Measurements from ENCODE around the gene MSTO1. TPM values are rescaled to one million over a fixed set of nuclear protein-coding genes. Genes with fewer than 3 reads are reported as not detected.
"Not testable (repeated sequence)": the region's sequence is repeated elsewhere in the genome, so short reads cannot be mapped to it uniquely, and the experiment has no call there.

The MSTO1 gene
- 55.7 TPM for total RNA-seq (ENCODE audit: unreplicated experiment)
- long read RNA-seq, partial matches to known transcripts, result 0 of 10 reads
- long read RNA-seq, other reads (novel, unspliced or antisense), result 6 of 10 reads

- H3K4me3 Mint-ChIP-seq (ENCODE audit: unreplicated experiment), result peak within 1 kb of the TSS; percentile 97
- peak within 1 kb of the TSS; percentile 86 for H3K27ac Mint-ChIP-seq (ENCODE audit: unreplicated experiment)
- DNase-seq, result peak; percentile 92
- no peaks in the 10 kb centered on the region for H3K27me3 Mint-ChIP-seq (ENCODE audit: unreplicated experiment)
- no peaks in the 10 kb centered on the region for H3K36me3 Mint-ChIP-seq (ENCODE audit: unreplicated experiment)
- no peaks in the 10 kb centered on the region for H3K4me1 Mint-ChIP-seq (ENCODE audit: low read depth, unreplicated experiment)
- H3K9me3 Mint-ChIP-seq (ENCODE audit: unreplicated experiment), result peaks cover 2% of the 10 kb centered on the region
- TF ChIP-seq CTCF (IDR thresholded peaks at IDR 0.05; ENCODE audit: partially characterized antibody, unreplicated experiment), result no peak
Observed at GRCh38 chr1:155609515-155610256, at the start of gene MSTO1. TSS of gene MSTO1 (plus strand) at chr1:155610218. CDS start at chr1:155610249, 31 bp downstream.

- peak; percentile 77 for DNase-seq
- H3K36me3 Mint-ChIP-seq (ENCODE audit: unreplicated experiment); H3K27me3 Mint-ChIP-seq (ENCODE audit: unreplicated experiment); H3K9me3 Mint-ChIP-seq (ENCODE audit: unreplicated experiment): not testable (repeated sequence)
- peak overlapping the region; percentile 91 for H3K4me3 Mint-ChIP-seq (ENCODE audit: unreplicated experiment)
- H3K4me1 Mint-ChIP-seq (ENCODE audit: low read depth, unreplicated experiment), result peaks cover 15% of the 10 kb centered on the region
- H3K27ac Mint-ChIP-seq (ENCODE audit: unreplicated experiment), result peak overlapping the region; percentile 90
Observed at GRCh38 chr1:155561779-155562580, 48.0 kb upstream of the MSTO1 start.

- H3K27me3 Mint-ChIP-seq (ENCODE audit: unreplicated experiment), result peaks cover 4% of the 10 kb centered on the region
- peak within 1 kb of the TSS; percentile 93 for H3K27ac Mint-ChIP-seq (ENCODE audit: unreplicated experiment)
- H3K4me1 Mint-ChIP-seq (ENCODE audit: low read depth, unreplicated experiment), result peaks cover 13% of the 10 kb centered on the region
- peak; percentile 93 for DNase-seq
- H3K36me3 Mint-ChIP-seq (ENCODE audit: unreplicated experiment), result no peaks in the 10 kb centered on the region
- peak within 1 kb of the TSS; percentile 96 for H3K4me3 Mint-ChIP-seq (ENCODE audit: unreplicated experiment)
- peaks cover 9% of the 10 kb centered on the region for H3K9me3 Mint-ChIP-seq (ENCODE audit: unreplicated experiment)
- TF ChIP-seq CTCF (IDR thresholded peaks at IDR 0.05; ENCODE audit: partially characterized antibody, unreplicated experiment), result no peak
Observed at GRCh38 chr1:155562581-155563376, 47.2 kb upstream of the MSTO1 start, which contains the start of gene ASH1L. TSS of gene ASH1L (minus strand) at chr1:155562803. CDS start at chr1:155521519, 41,284 bp downstream.

GRCh38 chr1:155563377-155564022 is 46.5 kb upstream of the MSTO1 start:
- H3K27me3 Mint-ChIP-seq (ENCODE audit: unreplicated experiment); H3K36me3 Mint-ChIP-seq (ENCODE audit: unreplicated experiment); H3K9me3 Mint-ChIP-seq (ENCODE audit: unreplicated experiment); DNase-seq: not testable (repeated sequence)
- H3K4me3 Mint-ChIP-seq (ENCODE audit: unreplicated experiment), result peak overlapping the region; percentile 96
- H3K27ac Mint-ChIP-seq (ENCODE audit: unreplicated experiment), result peak overlapping the region; percentile 93
- H3K4me1 Mint-ChIP-seq (ENCODE audit: low read depth, unreplicated experiment), result peaks cover 12% of the 10 kb centered on the region

- no peak for TF ChIP-seq CTCF (IDR thresholded peaks at IDR 0.05; ENCODE audit: partially characterized antibody, unreplicated experiment)
- no peaks in the 10 kb centered on the region for H3K4me1 Mint-ChIP-seq (ENCODE audit: low read depth, unreplicated experiment)
- H3K36me3 Mint-ChIP-seq (ENCODE audit: unreplicated experiment), result no peaks in the 10 kb centered on the region
- no peak for DNase-seq
- H3K9me3 Mint-ChIP-seq (ENCODE audit: unreplicated experiment), result no peaks in the 10 kb centered on the region
- H3K27me3 Mint-ChIP-seq (ENCODE audit: unreplicated experiment), result no peaks in the 10 kb centered on the region
- no peak overlapping the region for H3K4me3 Mint-ChIP-seq (ENCODE audit: unreplicated experiment)
- H3K27ac Mint-ChIP-seq (ENCODE audit: unreplicated experiment), result no peak overlapping the region
Observed at GRCh38 chr1:155569988-155570592, 39.9 kb upstream of the MSTO1 start.

Measured in glutamatergic neuron (in vitro differentiated cells).